Measurements from ENCODE around the gene CYP8B1. TPM values are rescaled to one million over a fixed set of nuclear protein-coding genes. Genes with fewer than 3 reads are reported as not detected.

CYP8B1 gene
- total and polyA plus RNA-seq, 9 of the 15 experiments (the other 6 are each of a cell fraction or from before 2014, with no cell fraction given) = 0.04 TPM; not detected in 8

DNA sequence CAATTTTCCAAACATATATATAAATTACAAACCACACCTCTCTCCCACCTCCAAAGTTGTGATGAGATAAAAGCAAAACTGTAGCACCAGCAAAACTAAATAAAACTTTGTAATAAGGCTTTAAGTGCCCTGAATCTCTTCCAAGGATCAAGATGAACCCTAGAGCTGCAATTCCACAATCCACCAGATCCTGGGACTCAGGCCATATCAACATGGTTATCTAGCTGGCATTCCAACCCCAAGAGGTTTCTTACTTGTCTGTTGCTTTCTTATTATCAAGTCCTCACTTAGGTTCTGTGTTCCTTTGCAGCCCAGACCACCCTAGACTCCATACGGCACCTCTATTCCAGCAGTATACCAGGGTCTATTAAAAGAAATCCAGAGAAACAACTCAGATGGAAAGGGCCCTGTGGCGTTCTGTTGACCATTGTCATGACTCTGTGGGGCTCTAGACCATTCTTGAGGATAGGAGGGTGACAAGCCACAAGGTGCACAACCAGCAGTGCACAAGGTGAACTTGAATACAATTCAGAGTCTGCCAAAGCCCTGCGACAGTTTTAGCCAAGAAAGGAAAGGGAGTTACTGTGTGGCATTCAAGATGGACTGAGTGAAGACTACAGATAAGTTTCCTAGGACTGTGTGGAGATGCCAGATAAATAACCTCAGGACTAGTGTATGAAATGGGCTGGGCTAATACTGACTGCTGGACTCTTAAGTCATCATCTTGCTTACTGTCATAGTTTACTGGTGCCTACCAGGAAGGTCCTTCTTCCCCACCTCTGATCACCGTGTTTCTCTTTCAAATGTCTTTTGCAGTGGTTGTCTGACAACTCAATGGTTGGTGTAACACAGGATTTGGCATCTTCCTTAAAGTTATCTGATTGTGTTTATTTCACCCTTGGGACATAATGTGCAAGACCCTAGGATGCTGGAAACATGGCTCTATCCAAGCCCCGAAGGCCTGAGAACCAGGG, 39.2 kb downstream of the CYP8B1 start (continued):
- TF ChIP-seq NR1H2 (CRISPR knock-in tag; IDR thresholded peaks at IDR 0.05) = no peak
- peak; percentile 57; the same call in 1 of the 2 replicates for TF ChIP-seq MYC (IDR thresholded peaks at IDR 0.05; ENCODE audit: low read depth, low read length)
- no peak for TF ChIP-seq MYC (CRISPR knock-in tag; IDR thresholded peaks at IDR 0.05; ENCODE audit: borderline replicate concordance, low read depth)
- peak; percentile 85 for TF ChIP-seq SMARCC2 (IDR thresholded peaks at IDR 0.05; ENCODE audit: low read depth)
- no peak for TF ChIP-seq BRF1 (IDR thresholded peaks at IDR 0.05; ENCODE audit: borderline replicate concordance, extremely low read depth, insufficient read length)
- TF ChIP-seq ZNF311 (CRISPR knock-in tag; IDR thresholded peaks at IDR 0.05) = peak; percentile 64; the same call in 1 of the 2 replicates
- no peak for TF ChIP-seq ZKSCAN3 (CRISPR knock-in tag; IDR thresholded peaks at IDR 0.05)
- peak; percentile 69 to 79; a peak in 3 of 4 replicates for TF ChIP-seq ARNT (IDR thresholded peaks at IDR 0.05)
- TF ChIP-seq TBP (optimal IDR thresholded peaks at IDR 0.05; ENCODE audit: low read depth, low read length) = no peak
- peak; percentile 97 for TF ChIP-seq DPF2 (IDR thresholded peaks at IDR 0.05)
- TF ChIP-seq ZC3H4 (CRISPR knock-in tag; IDR thresholded peaks at IDR 0.05; ENCODE audit: borderline replicate concordance) = no peak
- TF ChIP-seq ZNF695 (CRISPR knock-in tag; IDR thresholded peaks at IDR 0.05) = no peak
- TF ChIP-seq, protein P1, sequence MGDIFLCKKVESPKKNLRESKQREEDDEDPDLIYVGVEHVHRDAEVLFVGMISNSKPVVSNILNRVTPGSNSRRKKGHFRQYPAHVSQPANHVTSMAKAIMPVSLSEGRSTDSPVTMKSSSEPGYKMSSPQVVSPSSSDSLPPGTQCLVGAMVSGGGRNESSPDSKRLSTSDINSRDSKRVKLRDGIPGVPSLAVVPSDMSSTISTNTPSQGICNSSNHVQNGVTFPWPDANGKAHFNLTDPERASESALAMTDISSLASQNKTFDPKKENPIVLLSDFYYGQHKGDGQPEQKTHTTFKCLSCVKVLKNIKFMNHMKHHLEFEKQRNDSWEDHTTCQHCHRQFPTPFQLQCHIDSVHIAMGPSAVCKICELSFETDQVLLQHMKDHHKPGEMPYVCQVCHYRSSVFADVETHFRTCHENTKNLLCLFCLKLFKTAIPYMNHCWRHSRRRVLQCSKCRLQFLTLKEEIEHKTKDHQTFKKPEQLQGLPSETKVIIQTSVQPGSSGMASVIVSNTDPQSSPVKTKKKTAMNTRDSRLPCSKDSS (IDR thresholded peaks at IDR 0.05; ENCODE audit: low read depth, partially characterized antibody) = no peak
- TF ChIP-seq, protein P2, sequence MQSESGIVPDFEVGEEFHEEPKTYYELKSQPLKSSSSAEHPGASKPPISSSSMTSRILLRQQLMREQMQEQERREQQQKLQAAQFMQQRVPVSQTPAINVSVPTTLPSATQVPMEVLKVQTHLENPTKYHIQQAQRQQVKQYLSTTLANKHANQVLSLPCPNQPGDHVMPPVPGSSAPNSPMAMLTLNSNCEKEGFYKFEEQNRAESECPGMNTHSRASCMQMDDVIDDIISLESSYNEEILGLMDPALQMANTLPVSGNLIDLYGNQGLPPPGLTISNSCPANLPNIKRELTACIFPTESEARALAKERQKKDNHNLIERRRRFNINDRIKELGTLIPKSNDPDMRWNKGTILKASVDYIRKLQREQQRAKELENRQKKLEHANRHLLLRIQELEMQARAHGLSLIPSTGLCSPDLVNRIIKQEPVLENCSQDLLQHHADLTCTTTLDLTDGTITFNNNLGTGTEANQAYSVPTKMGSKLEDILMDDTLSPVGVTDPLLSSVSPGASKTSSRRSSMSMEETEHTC (IDR thresholded peaks at IDR 0.05) = no peak
- no peak for TF ChIP-seq TCF7 (IDR thresholded peaks at IDR 0.05; ENCODE audit: borderline replicate concordance)
- TF ChIP-seq ZBTB17 (CRISPR knock-in tag; IDR thresholded peaks at IDR 0.05) = peak; percentile 96
- peak; percentile 87; the same call in 1 of the 2 replicates for TF ChIP-seq NBN (IDR thresholded peaks at IDR 0.05; ENCODE audit: low read depth)
- no peak; the same call in 1 of the 2 replicates for TF ChIP-seq NFE2 (IDR thresholded peaks at IDR 0.05; ENCODE audit: low read depth)
- no peak for TF ChIP-seq MCM5 (IDR thresholded peaks at IDR 0.05; ENCODE audit: low read depth)
- no peak for TF ChIP-seq SLC30A9 (CRISPR knock-in tag; IDR thresholded peaks at IDR 0.05)
- 0 out of 2 replicates have a peak, but pooled peaks have one; percentile 59 for TF ChIP-seq RREB1 (CRISPR knock-in tag; IDR thresholded peaks at IDR 0.05)

Data from K562 (cell line).